PFSK-1 (cell line): ENCODE data around the gene SLN.

Experiments
- FOXP2 ChIP-seq: optimal IDR thresholded peaks from 2 replicates; pipeline ENCODE3; 2011; ENCODE audit warnings: borderline replicate concordance, control low read depth, inconsistent platforms; ENCODE audit not compliant: insufficient read depth; ENCODE audit errors: extremely low read length, extremely low read depth
- POLR2AphosphoS5 ChIP-seq: IDR thresholded peaks from 2 replicates; pipeline ENCODE4 v1.6.1; 2012; ENCODE audit warnings: low read depth, mild to moderate bottlenecking, control low read depth, low read length, moderate library complexity
- REST ChIP-seq, 2 experiments: IDR thresholded peaks; 2 replicates each; pipeline versions ENCODE4 v1.6.1 to v1.8.0; 2011 to 2012; ENCODE audit warnings: low read depth in 2 of 2, low read length in 2 of 2, control low read depth in 1 of 2, inconsistent platforms in 1 of 2, mild to moderate bottlenecking in 1 of 2, moderate library complexity in 1 of 2; ENCODE audit not compliant: insufficient read depth in 1 of 2
- SIN3A ChIP-seq: IDR thresholded peaks from 2 replicates; pipeline ENCODE4 v1.6.1; 2012; ENCODE audit warnings: mild to moderate bottlenecking, low read length, moderate library complexity, borderline replicate concordance; ENCODE audit not compliant: insufficient read depth
- TAF1 ChIP-seq: IDR thresholded peaks from 2 replicates; pipeline ENCODE4 v1.6.1; 2012; ENCODE audit warnings: low read length, control low read depth, borderline replicate concordance; ENCODE audit not compliant: insufficient read depth

Gene SLN

GRCh38 chr11:107695446-107695845 is 16.4 kb downstream of the SLN start:
- TF ChIP-seq TAF1, result no peak
- no peak for TF ChIP-seq SIN3A
- no peak for TF ChIP-seq POLR2AphosphoS5
- no peak for TF ChIP-seq FOXP2
- TF ChIP-seq REST (IDR thresholded peaks at IDR 0.05; ENCODE audit: insufficient read depth in 1 of 2, low read depth in 2 of 2, low read length in 2 of 2), result no peak

- TF ChIP-seq FOXP2 (no peak), POLR2AphosphoS5 (no peak), TAF1 (no peak), SIN3A (no peak), REST (IDR thresholded peaks at IDR 0.05; ENCODE audit: insufficient read depth in 1 of 2, low read depth in 2 of 2, low read length in 2 of 2) (no peak)
Measured at GRCh38 chr11:107691000-107691750, 20.7 kb downstream of the SLN start.

GRCh38 chr11:107689317-107690202 is 22.3 kb downstream of the SLN start:
- TF ChIP-seq POLR2AphosphoS5 (no peak), SIN3A (no peak), TAF1 (no peak), REST (IDR thresholded peaks at IDR 0.05; ENCODE audit: insufficient read depth in 1 of 2, low read depth in 2 of 2, low read length in 2 of 2) (no peak), FOXP2 (no peak)

- TF ChIP-seq FOXP2, result no peak
- no peak for TF ChIP-seq TAF1
- peak; percentile 47; the same call in 1 of the 2 replicates for TF ChIP-seq SIN3A
- no peak for TF ChIP-seq POLR2AphosphoS5
- no peak for TF ChIP-seq REST (IDR thresholded peaks at IDR 0.05; ENCODE audit: insufficient read depth in 1 of 2, low read depth in 2 of 2, low read length in 2 of 2)
Measured at GRCh38 chr11:107688322-107688918, 23.4 kb downstream of the SLN start.
